ENCODE results near the gene RNF44.

GRCh38 chr5:176524138-176524537, 13.1 kb downstream of the RNF44 start:
- TF ChIP-seq CTCF (IDR thresholded peaks at IDR 0.05) (no peak), POLR2A (IDR thresholded peaks at IDR 0.05) (no peak)
